Measurements from ENCODE around the gene SEMA3F.

The SEMA3F gene

GRCh38 chr3:50130436-50130835, 24.7 kb upstream of the SEMA3F start:
- FAIRE-seq (no peak), DNase-seq (ENCODE audit: extremely low spot score, insufficient read length, low read depth) (no peak)

- FAIRE-seq, result no peak
These were observed 22.5 kb upstream of the SEMA3F start for GRCh38 chr3:50132421-50133282.

GRCh38 chr3:50133283-50133615, 21.9 kb upstream of the SEMA3F start:
- FAIRE-seq (no peak), DNase-seq (ENCODE audit: extremely low spot score, insufficient read length, low read depth) (no peak)

More at GRCh38 chr3:50132421-50133282, 22.5 kb upstream of the SEMA3F start:
- DNase-seq (ENCODE audit: extremely low spot score, insufficient read length, low read depth), result no peak

GRCh38 chr3:50134367-50134766, 20.8 kb upstream of the SEMA3F start:
- DNase-seq (ENCODE audit: extremely low spot score, insufficient read length, low read depth), result no peak
- FAIRE-seq, result no peak

GRCh38 chr3:50135964-50136363, 19.2 kb upstream of the SEMA3F start:
- FAIRE-seq (no peak), DNase-seq (ENCODE audit: extremely low spot score, insufficient read length, low read depth) (no peak)

- DNase-seq (ENCODE audit: extremely low spot score, insufficient read length, low read depth) (no peak), FAIRE-seq (no peak)
These were observed 18.3 kb upstream of the SEMA3F start for GRCh38 chr3:50136714-50137405.

GRCh38 chr3:50137531-50137930, 17.6 kb upstream of the SEMA3F start:
- DNase-seq (ENCODE audit: extremely low spot score, insufficient read length, low read depth) (no peak), FAIRE-seq (no peak)

GRCh38 chr3:50138266-50139200, 16.6 kb upstream of the SEMA3F start:
- DNase-seq (ENCODE audit: extremely low spot score, insufficient read length, low read depth) (no peak), FAIRE-seq (no peak)

GRCh38 chr3:50139308-50139707, 15.8 kb upstream of the SEMA3F start:
- FAIRE-seq (no peak), DNase-seq (ENCODE audit: extremely low spot score, insufficient read length, low read depth) (no peak)

- no peak for DNase-seq (ENCODE audit: extremely low spot score, insufficient read length, low read depth)
These were observed 15.3 kb upstream of the SEMA3F start for GRCh38 chr3:50139718-50140423.

GRCh38 chr3:50140990-50141389, 14.1 kb upstream of the SEMA3F start:
- DNase-seq (ENCODE audit: extremely low spot score, insufficient read length, low read depth) (no peak), FAIRE-seq (no peak)

More at GRCh38 chr3:50139718-50140423, 15.3 kb upstream of the SEMA3F start:
- FAIRE-seq, result no peak

- no peak for FAIRE-seq
- DNase-seq (ENCODE audit: extremely low spot score, insufficient read length, low read depth), result no peak
These were observed 8.7 kb upstream of the SEMA3F start for GRCh38 chr3:50146316-50146901.

- no peak for DNase-seq (ENCODE audit: extremely low spot score, insufficient read length, low read depth)
These were observed 8.1 kb upstream of the SEMA3F start for GRCh38 chr3:50147016-50147415.

GRCh38 chr3:50147447-50147846, 7.7 kb upstream of the SEMA3F start:
- FAIRE-seq (no peak), DNase-seq (ENCODE audit: extremely low spot score, insufficient read length, low read depth) (no peak)

More at GRCh38 chr3:50147016-50147415, 8.1 kb upstream of the SEMA3F start:
- no peak for FAIRE-seq

GRCh38 chr3:50147861-50148260, 7.3 kb upstream of the SEMA3F start:
- DNase-seq (ENCODE audit: extremely low spot score, insufficient read length, low read depth) (no peak), FAIRE-seq (no peak)

- no peak for FAIRE-seq
- DNase-seq (ENCODE audit: extremely low spot score, insufficient read length, low read depth), result no peak
These were observed 4.7 kb upstream of the SEMA3F start for GRCh38 chr3:50150404-50150750.

- FAIRE-seq, result no peak
These were observed 4.0 kb upstream of the SEMA3F start for GRCh38 chr3:50150863-50151686.

GRCh38 chr3:50151728-50152127, 3.4 kb upstream of the SEMA3F start:
- FAIRE-seq, result no peak

More at GRCh38 chr3:50150863-50151686, 4.0 kb upstream of the SEMA3F start:
- no peak for DNase-seq (ENCODE audit: extremely low spot score, insufficient read length, low read depth)

More at GRCh38 chr3:50151728-50152127, 3.4 kb upstream of the SEMA3F start:
- DNase-seq (ENCODE audit: extremely low spot score, insufficient read length, low read depth), result no peak
